HG02798 (cell line): ENCODE measurements around the gene CARNS1.
"Not testable (repeated sequence)": the region's sequence is repeated elsewhere in the genome, so short reads cannot be mapped to it uniquely, and the experiment has no call there.

Experiments
- ATAC-seq: cut with Tn5 transposase; IDR thresholded peaks from one replicate; pipeline ENCODE4 v1.9.1; 2021; ENCODE audit warnings: mild to moderate bottlenecking; ENCODE audit not compliant: unreplicated experiment, poor library complexity

The CARNS1 gene

DNA sequence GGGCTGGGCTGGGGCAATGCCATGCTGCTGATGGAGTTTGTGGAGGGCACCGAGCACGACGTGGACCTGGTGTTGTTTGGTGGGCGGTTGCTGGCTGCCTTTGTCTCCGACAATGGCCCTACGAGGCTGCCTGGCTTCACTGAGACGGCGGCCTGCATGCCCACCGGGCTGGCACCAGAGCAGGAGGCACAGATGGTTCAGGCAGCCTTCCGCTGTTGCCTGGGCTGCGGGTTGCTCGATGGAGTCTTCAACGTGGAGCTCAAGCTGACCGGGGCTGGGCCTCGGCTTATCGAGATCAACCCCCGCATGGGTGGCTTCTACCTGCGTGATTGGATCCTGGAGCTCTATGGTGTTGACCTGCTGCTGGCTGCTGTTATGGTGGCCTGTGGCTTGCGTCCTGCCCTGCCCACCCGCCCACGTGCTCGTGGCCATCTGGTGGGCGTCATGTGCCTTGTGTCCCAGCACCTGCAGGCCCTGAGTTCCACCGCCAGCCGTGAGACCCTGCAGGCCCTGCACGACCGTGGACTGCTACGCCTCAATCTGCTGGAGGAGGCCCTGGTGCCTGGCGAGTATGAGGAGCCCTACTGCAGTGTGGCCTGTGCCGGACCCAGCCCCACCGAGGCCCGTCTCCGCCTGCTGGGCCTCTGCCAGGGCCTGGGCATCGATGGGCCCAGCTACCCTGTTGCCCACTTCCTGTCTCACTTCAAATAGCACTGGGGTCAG, 8.6 kb downstream of the CARNS1 start:
- ATAC-seq: no peak

DNA sequence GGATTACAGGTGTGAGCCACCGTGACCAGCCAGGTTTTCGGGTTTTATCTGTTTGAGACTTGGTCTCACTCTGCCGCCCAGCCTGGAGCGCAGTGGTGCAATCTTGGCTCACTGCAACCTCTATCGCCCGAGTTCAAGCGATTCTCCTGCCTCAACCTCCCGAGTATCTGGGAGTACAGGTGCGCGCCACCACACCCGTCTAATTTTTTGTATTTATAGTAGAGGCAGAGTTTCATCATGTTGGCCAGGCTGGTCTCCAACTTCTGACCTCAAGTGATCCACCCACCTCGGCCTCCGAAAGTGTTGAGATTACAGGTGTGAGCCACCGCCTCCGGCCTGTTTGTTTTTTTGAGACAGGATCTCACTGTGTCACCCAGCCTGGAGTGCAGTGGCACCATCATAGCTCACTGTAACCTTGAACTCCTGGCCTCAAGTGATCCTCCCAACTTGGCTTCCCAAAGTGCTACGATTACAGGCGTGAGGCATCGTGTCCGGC, 11.9 kb downstream of the CARNS1 start:
- not testable (repeated sequence) for ATAC-seq

- ATAC-seq: peak; percentile 91
These were observed 12.8 kb downstream of the CARNS1 start, which contains the start of gene RPS6KB2 for GRCh38 chr11:67428052-67429001. Gene RPS6KB2 (plus strand): TSS chr11:67428494. CDS start chr11:67428546, 52 bp downstream.

GRCh38 chr11:67429038-67429668, 13.7 kb downstream of the CARNS1 start:
- ATAC-seq: no peak

- no peak for ATAC-seq
These were observed 14.2 kb downstream of the CARNS1 start for GRCh38 chr11:67429722-67430121.

DNA sequence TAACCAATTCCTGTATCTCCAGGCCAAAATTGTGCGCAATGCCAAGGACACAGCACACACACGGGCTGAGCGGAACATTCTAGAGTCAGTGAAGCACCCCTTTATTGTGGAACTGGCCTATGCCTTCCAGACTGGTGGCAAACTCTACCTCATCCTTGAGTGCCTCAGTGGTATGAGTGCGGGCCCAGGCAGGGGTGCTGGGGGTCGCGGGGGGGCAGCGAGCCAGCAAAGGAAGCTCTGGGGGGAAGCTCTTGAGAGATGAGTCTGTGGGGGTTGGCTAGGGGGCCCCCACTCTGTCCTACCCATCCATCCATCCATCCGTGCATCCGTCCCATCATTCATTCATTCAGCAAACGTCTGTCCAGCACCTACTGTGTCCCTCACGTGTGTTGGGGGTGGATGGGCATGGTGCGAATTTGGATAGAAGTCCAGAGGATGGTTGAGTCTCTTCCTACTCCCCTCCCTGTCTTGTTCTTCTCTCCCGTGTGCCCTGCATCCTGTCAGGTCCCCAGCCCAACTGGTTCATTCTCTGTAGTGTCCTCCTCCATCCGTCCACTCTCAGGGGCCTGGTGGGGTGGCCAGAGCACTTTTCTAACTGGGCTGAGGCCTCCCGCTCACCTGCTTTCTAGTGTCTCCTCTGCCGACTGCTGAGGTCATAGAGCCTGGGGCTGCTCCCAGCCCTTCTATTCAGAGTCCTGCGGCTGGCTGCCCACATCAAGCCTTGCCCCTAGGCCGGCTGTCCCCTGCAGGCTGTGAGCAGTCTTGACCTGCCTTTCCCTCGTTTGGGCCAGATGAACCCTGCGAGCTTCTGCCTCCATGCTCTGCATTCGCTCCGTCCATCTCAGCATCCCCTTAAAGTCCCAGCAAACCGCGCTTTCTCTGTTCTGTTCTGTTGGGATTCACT, 16.1 kb downstream of the CARNS1 start:
- no peak for ATAC-seq

DNA sequence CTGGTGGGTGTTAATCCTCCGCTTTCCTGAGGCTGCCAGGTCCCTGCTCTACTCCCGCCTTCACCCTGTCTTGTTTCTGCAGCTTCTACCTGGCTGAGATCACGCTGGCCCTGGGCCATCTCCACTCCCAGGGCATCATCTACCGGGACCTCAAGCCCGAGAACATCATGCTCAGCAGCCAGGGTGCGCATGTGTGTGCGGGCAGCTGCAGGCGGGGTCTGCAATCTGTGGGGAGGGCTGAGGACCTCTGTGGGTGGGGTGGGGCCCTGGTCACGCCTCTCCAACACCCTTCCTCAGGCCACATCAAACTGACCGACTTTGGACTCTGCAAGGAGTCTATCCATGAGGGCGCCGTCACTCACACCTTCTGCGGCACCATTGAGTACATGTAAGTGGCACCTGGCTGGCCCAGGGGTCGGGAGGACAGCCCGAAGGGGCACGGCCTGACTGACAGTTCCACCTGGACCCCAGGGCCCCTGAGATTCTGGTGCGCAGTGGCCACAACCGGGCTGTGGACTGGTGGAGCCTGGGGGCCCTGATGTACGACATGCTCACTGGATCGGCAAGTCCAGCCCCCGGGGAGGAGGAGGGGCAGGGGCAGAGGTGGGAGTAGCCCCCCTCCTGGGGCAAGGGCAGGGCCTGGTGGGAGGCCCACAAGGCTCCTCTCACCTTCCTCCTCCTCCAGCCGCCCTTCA, 17.3 kb downstream of the CARNS1 start:
- no peak for ATAC-seq

GRCh38 chr11:67433536-67434394, 18.3 kb downstream of the CARNS1 start:
- ATAC-seq: no peak

DNA sequence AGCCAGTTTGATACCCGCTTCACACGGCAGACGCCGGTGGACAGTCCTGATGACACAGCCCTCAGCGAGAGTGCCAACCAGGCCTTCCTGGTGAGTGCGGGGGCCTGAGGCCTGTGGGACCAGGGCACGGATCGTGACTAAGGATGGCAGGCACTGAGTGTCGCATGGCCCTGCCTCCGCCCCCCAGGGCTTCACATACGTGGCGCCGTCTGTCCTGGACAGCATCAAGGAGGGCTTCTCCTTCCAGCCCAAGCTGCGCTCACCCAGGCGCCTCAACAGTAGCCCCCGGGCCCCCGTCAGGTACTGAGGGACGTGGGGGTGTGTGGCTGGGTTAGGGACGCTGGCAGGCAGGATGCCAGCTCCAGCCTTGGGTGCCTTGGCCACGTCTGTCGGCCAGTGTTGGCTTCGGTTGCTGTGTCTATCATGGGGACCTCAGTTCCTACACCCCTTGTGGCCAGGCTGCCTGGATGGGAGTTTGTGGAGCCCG, 19.0 kb downstream of the CARNS1 start:
- ATAC-seq: no peak

GRCh38 chr11:67435031-67435726, 19.7 kb downstream of the CARNS1 start:
- no peak for ATAC-seq

DNA sequence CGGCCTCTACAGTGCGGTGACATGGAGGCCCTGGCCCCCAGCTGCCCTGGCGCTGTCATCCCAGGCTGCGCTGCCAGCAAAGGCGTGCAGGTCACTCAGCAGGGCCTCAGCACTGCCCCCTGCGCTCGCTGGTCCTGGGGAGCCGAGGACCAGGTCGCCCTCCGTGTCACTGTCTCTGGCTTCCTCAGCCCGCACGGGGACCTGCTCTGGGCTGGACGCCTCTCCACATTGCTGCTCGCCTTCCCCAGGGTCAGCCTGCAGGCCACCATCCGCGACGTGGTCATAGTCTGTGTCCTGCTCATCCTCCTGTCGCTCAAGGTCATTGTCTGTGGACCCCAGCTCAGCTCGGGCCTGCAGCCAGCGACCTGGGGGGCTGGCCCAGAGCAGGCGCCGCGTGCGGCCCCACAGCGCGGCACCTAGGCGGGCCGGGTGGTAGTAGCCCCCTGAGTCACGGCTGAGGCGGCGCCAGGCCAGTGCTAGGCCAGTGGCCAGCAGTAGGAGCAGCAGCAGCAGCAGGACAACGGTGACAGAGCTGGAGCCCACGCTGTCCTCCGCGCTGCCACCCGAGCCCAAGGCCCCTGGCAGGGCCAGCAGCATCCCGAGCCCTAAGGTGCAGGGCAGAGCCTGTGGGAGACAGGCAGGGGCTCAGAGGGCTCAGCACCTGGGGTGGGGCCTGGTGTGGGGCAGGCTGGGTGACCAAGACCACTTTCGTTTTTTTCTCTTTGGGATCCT, 20.4 kb downstream of the CARNS1 start:
- ATAC-seq: no peak

DNA sequence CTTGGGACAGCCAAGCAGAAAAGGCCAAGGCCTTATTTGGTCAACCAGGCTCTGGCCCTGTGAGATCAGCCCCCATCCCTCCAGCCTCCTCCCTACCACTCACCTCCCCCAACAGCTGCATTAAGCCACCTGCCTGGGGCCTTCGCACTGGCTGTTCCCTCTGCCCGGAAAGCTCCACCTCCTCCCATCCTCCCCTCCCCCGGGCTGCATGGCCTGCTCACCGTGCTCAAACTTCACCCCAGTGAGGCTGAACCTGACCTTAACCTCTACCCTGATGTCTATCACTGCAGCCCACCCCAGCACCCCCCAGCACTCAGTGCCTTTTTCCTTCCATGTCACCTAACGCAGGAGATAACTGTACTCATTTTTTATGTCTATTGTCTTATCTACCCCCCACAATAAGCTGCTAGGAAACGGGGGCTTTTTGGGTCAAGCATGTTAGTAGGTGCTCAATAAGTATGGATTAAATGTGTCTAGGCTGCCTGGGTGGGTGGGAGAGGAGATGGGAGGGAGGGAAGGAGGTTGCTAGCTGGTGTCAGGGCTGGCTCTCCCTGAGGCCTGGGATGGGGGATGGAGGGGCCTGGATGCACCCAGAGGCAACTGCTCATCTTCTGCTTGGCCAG, 21.1 kb downstream of the CARNS1 start:
- ATAC-seq: no peak

DNA sequence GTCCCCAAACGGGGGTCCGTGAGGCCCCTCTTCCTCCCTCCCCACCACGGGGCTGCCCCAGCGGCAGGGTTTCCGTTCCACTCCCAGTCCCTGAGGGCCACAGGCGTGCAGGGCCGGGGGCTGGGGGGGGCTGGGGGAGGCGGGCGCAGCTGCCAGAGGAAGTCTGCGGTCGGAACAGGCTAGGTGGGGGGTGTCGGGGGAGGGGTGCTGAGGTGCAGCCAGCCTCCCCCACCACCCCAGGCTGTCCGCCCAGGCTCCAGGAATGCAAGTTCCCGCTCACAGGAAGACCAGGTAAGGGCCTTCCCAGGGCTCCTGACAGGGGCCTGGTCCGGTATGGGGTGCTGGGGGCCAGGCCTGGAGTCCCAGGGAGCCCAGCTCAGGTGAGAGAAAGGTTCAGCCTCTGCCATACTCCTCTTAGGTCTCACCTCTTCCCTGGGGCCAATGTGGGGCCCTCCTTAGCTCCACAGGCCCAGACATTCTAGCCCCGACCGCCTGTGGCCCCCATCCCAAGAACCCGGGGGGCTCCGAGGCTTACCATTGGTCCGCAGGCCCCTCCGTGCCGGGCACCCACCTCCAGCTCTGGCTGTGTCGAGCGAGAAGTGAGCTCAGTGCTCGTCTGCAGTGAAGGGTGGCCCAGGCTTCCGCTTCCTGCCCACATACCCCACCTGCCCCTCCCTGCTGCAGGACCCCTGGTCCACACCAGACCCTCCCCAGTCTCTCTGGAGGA, 21.8 kb downstream of the CARNS1 start, which contains the start of gene PTPRCAP:
Gene PTPRCAP (minus strand): TSS at position 601 of the 727 bp plus-strand sequence. CDS start 63 bp downstream, at position 538.
- ATAC-seq: peak; percentile 15

DNA sequence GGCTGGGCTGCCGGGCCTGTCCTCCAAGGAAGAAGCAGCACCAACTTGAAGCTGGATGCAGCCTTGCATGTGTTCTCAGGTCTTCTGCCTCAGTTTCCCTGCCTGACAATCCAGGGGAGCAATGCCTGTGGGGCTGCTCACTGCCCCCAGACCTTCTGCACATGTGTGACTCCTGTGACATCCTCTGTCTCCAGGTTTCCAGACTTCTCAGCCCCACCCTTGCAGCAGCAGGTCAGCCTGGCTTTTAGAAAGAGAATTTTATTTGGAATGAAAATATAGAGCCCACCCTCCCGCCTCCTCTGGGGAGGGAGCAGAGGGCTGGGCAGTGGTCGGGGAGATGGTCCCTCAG, 22.3 kb downstream of the CARNS1 start:
- ATAC-seq: no peak

GRCh38 chr11:67438158-67438902, 22.9 kb downstream of the CARNS1 start:
- ATAC-seq: peak; percentile 32
